ENCODE data around the gene UNC5A. TPM values are rescaled to one million over a fixed set of nuclear protein-coding genes. Genes with fewer than 3 reads are reported as not detected.

Gene UNC5A
- total and polyA plus RNA-seq, 3 donors from 2014 or later = 1.7 to 2.0 (median 1.8) TPM

GRCh38 chr5:176888016-176888864 is 77.9 kb downstream of the UNC5A start:
- intact Hi-C loops (cut with DNase I; ENCODE audit: low total_unique reads) = no loop called here

GRCh38 chr5:176888865-176889165 is 78.5 kb downstream of the UNC5A start:
- H3K9me3 ChIP-seq = no peaks in the 10 kb centered on the region
- 88 to 100% methylated on average over 1 of the region's 1 CpG for WGBS, 2 donors
- H3K27ac ChIP-seq = no peak overlapping the region
- intact Hi-C loops (cut with DNase I; ENCODE audit: low total_unique reads) = no loop called here
- H3K36me3 ChIP-seq (ENCODE audit: low read depth, missing control alignments) = no peaks in the 10 kb centered on the region
- DNase-seq = no peak
- H3K4me1 ChIP-seq = no peaks in the 10 kb centered on the region
- H3K4me3 ChIP-seq = no peak overlapping the region
- no peaks in the 10 kb centered on the region for H3K27me3 ChIP-seq
- TF ChIP-seq CTCF (IDR thresholded peaks at IDR 0.05) (no peak), POLR2A (IDR thresholded peaks at IDR 0.05) (no peak)

More at GRCh38 chr5:176888016-176888864, 77.9 kb downstream of the UNC5A start:
- no peak for DNase-seq
- no peak overlapping the region for H3K4me3 ChIP-seq
- TF ChIP-seq POLR2A (IDR thresholded peaks at IDR 0.05) (no peak), CTCF (IDR thresholded peaks at IDR 0.05) (no peak)
- H3K9me3 ChIP-seq = no peaks in the 10 kb centered on the region
- no peaks in the 10 kb centered on the region for H3K27me3 ChIP-seq
- WGBS, 2 donors = 89% methylated on average over 25 of the region's 27 CpGs
- no peak overlapping the region for H3K27ac ChIP-seq
- H3K36me3 ChIP-seq (ENCODE audit: low read depth, missing control alignments) = no peaks in the 10 kb centered on the region
- no peaks in the 10 kb centered on the region for H3K4me1 ChIP-seq

- Histone ChIP-seq H3K36me3 (ENCODE audit: low read depth, missing control alignments) (no peaks in the 10 kb centered on the region), H3K9me3 (no peaks in the 10 kb centered on the region), H3K4me1 (no peaks in the 10 kb centered on the region), H3K27me3 (no peaks in the 10 kb centered on the region), H3K4me3 (no peak overlapping the region), H3K27ac (no peak overlapping the region)
- TF ChIP-seq CTCF (IDR thresholded peaks at IDR 0.05) (no peak), POLR2A (IDR thresholded peaks at IDR 0.05) (no peak)
- intact Hi-C loops (cut with DNase I; ENCODE audit: low total_unique reads) = no loop called here
- 83 to 93% methylated on average over 20 to 24 of the region's 24 CpGs for WGBS, 2 donors
- no peak for DNase-seq
These were observed 79.2 kb downstream of the UNC5A start for GRCh38 chr5:176889321-176890280.

- Histone ChIP-seq H3K27me3 (no peaks in the 10 kb centered on the region), H3K27ac (no peak overlapping the region), H3K9me3 (no peaks in the 10 kb centered on the region), H3K4me3 (no peak overlapping the region), H3K36me3 (ENCODE audit: low read depth, missing control alignments) (no peaks in the 10 kb centered on the region), H3K4me1 (no peaks in the 10 kb centered on the region)
- WGBS, 2 donors = 91 to 96% methylated on average over 8 to 9 of the region's 9 CpGs
- no peak for TF ChIP-seq POLR2A (IDR thresholded peaks at IDR 0.05)
- no peak for TF ChIP-seq CTCF (IDR thresholded peaks at IDR 0.05)
- DNase-seq = no peak
- intact Hi-C loops (cut with DNase I; ENCODE audit: low total_unique reads) = no loop called here
These were observed 80.3 kb downstream of the UNC5A start for GRCh38 chr5:176890455-176891330.

All from testis (tissue), 3 donors.